Motor neuron (in vitro differentiated cells): ENCODE measurements around the gene RFT1. TPM values are rescaled to one million over a fixed set of nuclear protein-coding genes. Genes with fewer than 3 reads are reported as not detected.

Experiments
- ATAC-seq, 8 experiments: fragments of 200-7000 bp; cut with Tn5 transposase; replicated peaks in 6 of 8; 2 replicates each; pipeline ENCODE4 v1.8.0; 2021; ENCODE audit warnings: mild to moderate bottlenecking in 8 of 8, moderate library complexity in 8 of 8
- H3K27ac ChIP-seq, 2 donors: fragments of 250-450 bp; sonication (Bioruptor Pico); 2 replicates each; pipeline ENCODE4 v1.9.0; 2021; ENCODE audit warnings: antibody characterized with exemption in 2 of 2, mild to moderate bottlenecking in 2 of 2, moderate library complexity in 1 of 2
- H3K4me1 ChIP-seq, 2 donors: fragments of 250-450 bp; sonication (Bioruptor Pico); replicated peaks in 1 of 2; 2 replicates each; pipeline ENCODE4 v1.6.1; 2021; ENCODE audit warnings: antibody characterized with exemption in 2 of 2, mild to moderate bottlenecking in 2 of 2, moderate library complexity in 1 of 2
- H3K4me3 ChIP-seq, 5 donors: fragments of 250-450 bp; sonication (Bioruptor Pico); 2 replicates each; pipeline ENCODE4 v1.9.0; 2021; ENCODE audit warnings: antibody characterized with exemption in 5 of 5, mild to moderate bottlenecking in 5 of 5, moderate library complexity in 4 of 5
- WGBS, 10 experiments: fragments of 450-650 bp; shearing (Covaris generic); methylation state at CpG; one replicate each; pipeline ENCODE4 v1.0.0; 2022; 5-methylcytosine and 5-hydroxymethylcytosine counted together
- in situ Hi-C, 9 experiments: fragments of 400-800 bp; cut with MboI; loops; one replicate each; pipeline ENCODE4 v1.15.0; 2021; ENCODE audit warnings: low sequenced_read_pairs in 9 of 9, low pct_unique_long_range_greater_than_20kb in 2 of 9; ENCODE audit not compliant: unreplicated experiment in 9 of 9
- total RNA-seq, 8 experiments: library from RNA; unstranded; fragments of 300-600 nt; gene quantifications; 2 replicates each; pipeline versions ENCODE4 v1.2.3 to v1.2.4, GENCODE V29; 2022

RFT1 gene
- total RNA-seq, 8 experiments from 2014 or later = 6.7 to 26.6 (median 10.0) TPM

DNA sequence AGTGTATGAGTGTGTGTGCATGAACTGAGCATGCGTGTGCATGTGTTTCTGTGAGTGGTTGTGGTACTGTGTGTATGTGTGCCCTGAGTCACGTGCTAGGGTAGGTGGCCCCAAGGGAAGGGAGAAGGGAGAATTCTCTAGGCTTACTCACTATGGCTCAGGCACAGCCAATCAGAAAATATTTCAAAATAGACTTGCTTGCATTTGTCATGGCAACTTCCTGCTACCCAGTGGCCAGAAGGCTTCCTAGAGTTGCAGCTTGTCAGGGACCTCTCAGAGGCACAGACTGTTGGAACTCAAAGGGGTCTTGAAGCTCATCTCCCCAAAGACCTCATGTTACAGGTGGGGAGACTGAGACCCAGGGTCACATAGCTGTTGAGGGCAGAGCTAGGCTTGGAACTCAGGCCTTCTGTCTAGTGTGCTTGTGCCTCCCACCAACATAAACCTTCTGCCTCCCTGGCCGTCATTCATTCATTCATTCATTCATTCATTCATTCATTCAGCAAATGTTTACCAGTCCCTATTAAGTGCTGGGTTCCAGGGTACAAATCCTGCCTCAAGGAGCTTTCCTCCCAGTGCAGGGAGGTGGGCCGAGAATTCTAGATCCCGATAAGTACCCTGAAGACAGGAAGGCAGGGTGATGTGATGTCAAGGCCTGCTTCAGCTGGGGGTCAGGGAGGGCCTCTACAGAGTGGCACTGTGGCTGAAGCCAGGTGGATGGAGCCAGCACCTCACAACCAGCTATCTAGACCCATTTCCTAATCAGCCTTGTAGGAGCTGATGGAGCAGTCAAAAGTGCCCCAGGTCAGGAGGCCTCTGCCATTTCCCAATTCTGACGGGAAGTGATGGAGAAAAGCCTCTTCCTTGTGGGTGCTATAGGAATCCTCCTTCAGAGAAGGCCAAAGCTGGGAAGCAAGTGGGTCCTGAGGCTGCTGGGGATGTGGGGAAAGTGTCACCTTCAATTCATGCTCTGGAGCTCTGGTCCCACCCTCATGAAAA is 10.9 kb upstream of the RFT1 start:
- Histone ChIP-seq H3K27ac (no peak overlapping the region), H3K4me1 (peaks cover 0 to under 1% of the 10 kb centered on the region in 2 donors), H3K4me3 (no peak overlapping the region)
- 17 to 100% (median 75%) methylated on average over 1 to 6 of the region's 6 CpGs; no CpG with 5 or more reads in 4 of the 10 experiments for WGBS, 10 experiments
- in situ Hi-C loops = no loop called here
- ATAC-seq = peak; percentile 46 to 88 (median 81)

GRCh38 chr3:53139906-53140846 is 9.9 kb upstream of the RFT1 start:
- 20 to 82% (median 58%) methylated on average over 1 to 5 of the region's 6 CpGs for WGBS, 10 experiments
- Histone ChIP-seq H3K4me1 (no peaks in the 10 kb centered on the region), H3K4me3 (no peak overlapping the region), H3K27ac (no peak overlapping the region)
- ATAC-seq = no peak
- in situ Hi-C loops = loop anchor here in 1 of 9 experiments (10.0 kb wide), 1 partner anchor 55 kb away; no protein-coding TSS in a partner anchor

DNA sequence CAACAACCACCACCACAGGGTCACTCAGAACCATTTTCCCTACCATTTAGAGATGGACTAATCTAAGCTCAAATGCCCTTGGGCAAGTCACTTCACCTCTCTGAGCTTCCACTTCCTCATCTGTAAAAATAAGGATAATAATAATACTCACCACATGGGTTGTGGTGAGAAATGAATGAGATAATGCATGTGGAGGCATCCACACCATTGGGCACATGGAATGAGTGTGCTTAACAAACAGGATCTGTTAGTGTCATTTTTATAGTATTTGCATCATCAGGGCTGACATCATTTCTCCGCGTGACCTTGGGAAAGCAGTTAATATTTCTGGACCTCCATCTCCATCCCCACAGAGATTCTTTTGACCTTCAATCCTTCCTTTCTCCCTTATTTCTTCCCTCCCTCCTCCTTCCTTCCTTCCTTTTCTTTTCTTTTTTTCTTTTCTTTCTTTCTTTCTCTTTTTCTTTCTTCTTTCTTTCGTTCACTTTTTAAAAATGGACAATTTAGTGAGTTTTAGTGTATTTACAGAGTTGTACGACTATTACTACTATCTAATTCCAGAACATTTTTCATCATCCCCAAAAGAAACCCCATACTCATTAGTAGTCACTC is 7.7 kb upstream of the RFT1 start:
- in situ Hi-C loops = loop anchor here in 1 of 9 experiments (10.0 kb wide), 1 partner anchor 57 kb away; no protein-coding TSS in a partner anchor
- 40 to 98% (median 81%) methylated on average over 1 to 4 of the region's 4 CpGs for WGBS, 10 experiments
- H3K27ac ChIP-seq = no peak overlapping the region
- H3K4me3 ChIP-seq = no peak overlapping the region
- peak in 3 of 8 experiments; percentile 52 to 70 (median 59) for ATAC-seq
- H3K4me1 ChIP-seq = no peaks in the 10 kb centered on the region

DNA sequence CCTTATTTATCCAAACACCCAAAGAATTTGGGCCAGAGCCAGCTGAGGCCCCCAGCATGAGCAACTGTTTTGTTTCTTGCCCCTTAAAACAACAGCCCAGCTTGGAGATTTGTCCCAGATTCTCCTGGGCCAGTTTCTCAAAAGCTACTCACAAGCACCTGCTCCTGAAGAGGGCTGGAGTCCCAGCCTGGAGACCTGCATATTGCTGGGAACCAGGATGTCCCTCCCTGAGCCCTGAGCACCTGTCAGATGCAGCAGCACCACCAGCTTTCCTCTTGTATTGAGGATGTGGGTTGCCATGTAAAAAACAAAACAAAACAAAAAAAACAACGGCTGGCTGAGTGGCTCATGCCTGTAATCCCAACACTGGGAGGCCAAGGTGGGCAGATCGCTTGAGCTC is 7.0 kb upstream of the RFT1 start:
- Histone ChIP-seq H3K4me1 (no peaks in the 10 kb centered on the region), H3K27ac (no peak overlapping the region), H3K4me3 (no peak overlapping the region)
- peak in 1 of 8 experiments; percentile 28 for ATAC-seq
- in situ Hi-C loops = loop anchor here in 1 of 9 experiments (10.0 kb wide), 1 partner anchor 58 kb away; no protein-coding TSS in a partner anchor
- 40 to 100% (median 80%) methylated on average over 1 to 2 of the region's 2 CpGs; no CpG with 5 or more reads in 6 of the 10 experiments for WGBS, 10 experiments

- H3K27ac ChIP-seq = no peak overlapping the region
- 0 to 60% (median 42%) methylated on average over 1 to 3 of the region's 6 CpGs; no CpG with 5 or more reads in 6 of the 10 experiments for WGBS, 10 experiments
- H3K4me3 ChIP-seq = no peak overlapping the region
- peak in 4 of 8 experiments; percentile 42 to 77 (median 63) for ATAC-seq
- H3K4me1 ChIP-seq = peaks cover 5 to 7% of the 10 kb centered on the region in 2 donors
- in situ Hi-C loops = loop anchor here in 1 of 9 experiments (10.0 kb wide), 1 partner anchor 60 kb away; no protein-coding TSS in a partner anchor
These were observed 4.5 kb upstream of the RFT1 start for GRCh38 chr3:53134631-53135232.

- no peak overlapping the region for H3K4me3 ChIP-seq
- in situ Hi-C loops = loop anchor here in 1 of 9 experiments (10.0 kb wide), 1 partner anchor 62 kb away; no protein-coding TSS in a partner anchor
- H3K27ac ChIP-seq = no peak overlapping the region
- WGBS, 10 experiments = 30 to 72% (median 57%) methylated on average over 1 to 5 of the region's 5 CpGs; no CpG with 5 or more reads in 3 of the 10 experiments
- ATAC-seq = no peak
- H3K4me1 ChIP-seq = peaks cover 11% of the 10 kb centered on the region in 2 donors
These were observed 2.1 kb upstream of the RFT1 start for GRCh38 chr3:53132347-53132746.

DNA sequence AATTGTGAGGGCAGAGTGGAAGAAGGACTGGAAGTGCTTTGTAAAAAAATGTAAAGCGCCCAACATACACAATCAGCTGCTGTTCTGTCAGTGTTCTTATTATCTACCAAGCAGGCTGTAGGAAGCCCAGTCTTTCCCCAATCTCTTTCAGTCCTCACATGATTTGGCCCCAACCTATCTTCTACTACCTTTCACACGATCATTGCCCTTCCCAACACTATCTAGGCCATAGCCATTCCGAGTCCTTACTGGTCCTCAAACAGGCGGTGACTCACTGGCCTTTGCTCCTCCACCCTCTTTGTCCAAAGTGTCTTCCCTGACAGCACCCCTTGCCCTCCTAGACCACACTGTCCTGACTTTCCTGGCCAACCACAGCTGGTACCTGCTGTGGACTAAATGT is 861 bp upstream of the RFT1 start:
- ATAC-seq = no peak
- in situ Hi-C loops = loop anchor here in 1 of 9 experiments (10.0 kb wide), 1 partner anchor 64 kb away; no protein-coding TSS in a partner anchor
- H3K4me3 ChIP-seq = peak overlapping the region in 3 of 5 donors; percentile 80 to 93 (median 81)
- H3K27ac ChIP-seq = peak overlapping the region in 1 of 2 donors; percentile 88
- peaks cover 11% of the 10 kb centered on the region in 2 donors for H3K4me1 ChIP-seq
- 92 to 100% (median 98%) methylated on average over 1 to 4 of the region's 4 CpGs; no CpG with 5 or more reads in 4 of the 10 experiments for WGBS, 10 experiments

- 45 to 100% (median 89%) methylated on average over 1 to 3 of the region's 3 CpGs; no CpG with 5 or more reads in 2 of the 10 experiments for WGBS, 10 experiments
- H3K4me1 ChIP-seq = peaks cover 11% of the 10 kb centered on the region in 2 donors
- in situ Hi-C loops = no loop called here
- H3K27ac ChIP-seq = peak overlapping the region in 1 of 2 donors; percentile 88
- peak overlapping the region; percentile 80 to 93 (median 86) for H3K4me3 ChIP-seq
- ATAC-seq = no peak
These were observed 891 bp downstream of the RFT1 start for GRCh38 chr3:53129344-53129743.

DNA sequence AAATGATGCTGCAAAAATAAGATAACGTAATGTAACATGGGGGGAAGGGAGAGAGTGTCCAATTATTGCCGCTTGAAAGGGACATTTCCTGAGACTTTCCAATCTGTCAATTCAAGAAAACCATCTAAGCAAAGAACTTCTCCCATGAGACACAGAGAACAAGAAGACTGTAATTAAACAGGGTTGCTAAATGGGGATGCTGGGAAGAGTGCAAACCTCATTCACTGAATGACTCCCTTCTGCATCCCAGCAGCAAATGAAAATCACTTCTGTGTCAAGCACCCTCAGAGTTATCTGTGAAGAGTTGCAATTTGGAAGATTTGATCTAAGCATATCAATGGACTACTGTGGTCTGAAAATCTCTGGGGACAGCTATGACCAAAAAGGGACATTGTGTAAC is 3.6 kb downstream of the RFT1 start:
- in situ Hi-C loops = no loop called here
- H3K27ac ChIP-seq = no peak overlapping the region
- no peak overlapping the region for H3K4me3 ChIP-seq
- H3K4me1 ChIP-seq = peaks cover 11% of the 10 kb centered on the region in 2 donors
- 50 to 100% (median 100%) methylated on average over 1 to 2 of the region's 2 CpGs; no CpG with 5 or more reads in 2 of the 10 experiments for WGBS, 10 experiments
- ATAC-seq = no peak

GRCh38 chr3:53123953-53124352 is 6.3 kb downstream of the RFT1 start:
- Histone ChIP-seq H3K4me3 (no peak overlapping the region), H3K4me1 (no peaks in the 10 kb centered on the region), H3K27ac (no peak overlapping the region)
- 92 to 100% (median 96%) methylated on average over 1 to 5 of the region's 6 CpGs; no CpG with 5 or more reads in 7 of the 10 experiments for WGBS, 10 experiments
- in situ Hi-C loops = no loop called here
- ATAC-seq = no peak

DNA sequence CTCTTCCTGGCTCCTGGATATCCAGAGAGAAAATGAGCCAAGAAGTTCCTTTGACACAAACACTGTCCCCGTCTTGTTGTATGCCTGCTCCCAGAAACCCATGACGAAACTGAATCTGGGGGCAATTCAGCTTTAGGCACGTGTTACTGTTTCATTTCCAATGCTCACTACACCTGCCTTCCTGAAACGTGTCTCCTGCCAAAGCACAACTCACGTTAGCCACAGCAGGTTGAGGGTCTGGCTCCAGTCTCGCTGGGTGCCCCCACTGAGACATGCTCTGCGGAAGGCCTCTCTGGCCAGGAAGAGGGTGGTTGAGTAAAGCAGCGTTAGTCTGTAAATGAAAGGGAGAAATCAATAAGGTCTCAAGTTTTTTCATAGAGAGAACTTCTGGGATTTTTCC is 6.7 kb downstream of the RFT1 start:
- in situ Hi-C loops = no loop called here
- H3K27ac ChIP-seq = no peak overlapping the region
- no peaks in the 10 kb centered on the region for H3K4me1 ChIP-seq
- ATAC-seq = no peak
- H3K4me3 ChIP-seq = no peak overlapping the region
- WGBS, 10 experiments = 60 to 100% (median 95%) methylated on average over 1 to 8 of the region's 8 CpGs; no CpG with 5 or more reads in 3 of the 10 experiments
